NOMO-1 treated with dmso at 0.1 percent for 144 hours (cell line): ENCODE results near the gene PHACTR1.

Experiments
- DNase-seq: peaks from one replicate; lab custom pipeline; 2025; ENCODE audit not compliant: unreplicated experiment; lab: John Stamatoyannopoulos, UW

PHACTR1 gene

DNA sequence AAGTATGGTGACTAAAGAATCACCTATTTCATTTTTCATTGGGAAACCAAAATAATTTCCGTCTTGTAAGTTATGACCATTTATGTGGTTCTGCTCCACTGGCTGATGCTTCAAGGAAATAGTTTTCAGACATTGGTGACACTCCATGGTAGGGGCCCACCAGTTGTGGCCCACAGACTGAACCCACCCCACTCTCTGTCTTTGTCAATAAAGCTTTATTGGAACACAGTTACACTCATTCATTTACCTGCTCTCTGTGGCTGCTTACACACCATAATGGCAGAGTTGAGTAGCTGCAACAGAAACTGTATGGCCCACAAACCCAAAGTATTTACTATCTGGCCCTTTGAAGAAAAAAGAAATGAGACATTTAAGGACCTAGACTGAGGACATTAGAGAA is 533.2 kb downstream of the PHACTR1 start:
- DNase-seq, result no peak

DNA sequence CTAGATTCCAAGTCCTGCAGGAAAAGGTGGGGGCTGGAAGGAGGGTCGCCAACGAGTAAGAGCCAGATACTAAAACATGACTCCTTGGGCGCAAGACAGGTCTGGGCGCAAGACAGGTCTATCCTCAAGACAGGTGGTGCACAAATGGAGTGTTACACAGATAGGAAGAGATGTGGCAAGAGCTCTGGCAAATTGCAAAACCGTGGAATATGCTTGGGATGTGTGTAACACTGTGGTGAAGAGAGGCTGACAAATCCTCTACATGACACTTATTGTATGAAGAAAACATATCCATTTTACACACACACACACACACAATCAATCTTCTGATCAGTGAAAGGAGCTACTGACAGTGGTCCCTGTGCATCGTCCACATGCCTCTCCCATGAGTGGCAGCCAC is 534.1 kb downstream of the PHACTR1 start:
- DNase-seq, result no peak

DNA sequence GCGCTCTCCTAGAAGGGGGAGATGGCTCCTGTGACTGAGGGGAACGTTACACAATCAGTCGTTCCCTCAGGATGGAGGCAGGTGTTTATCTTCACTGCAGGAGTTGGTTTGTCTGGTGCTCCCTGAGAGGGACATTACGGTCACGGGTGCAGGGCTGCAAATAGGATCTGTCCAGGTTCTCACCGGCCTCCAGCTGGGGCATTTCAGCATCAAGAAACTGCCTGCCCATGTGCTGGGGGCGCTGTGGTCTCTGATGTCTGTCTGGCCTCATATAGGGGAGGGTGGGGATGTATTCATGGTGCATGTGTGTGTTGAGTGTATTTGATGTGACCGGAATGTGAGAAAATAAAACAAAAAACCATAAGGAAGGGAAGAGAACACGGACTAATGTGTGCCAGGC is 534.7 kb downstream of the PHACTR1 start:
- DNase-seq, result no peak

DNA sequence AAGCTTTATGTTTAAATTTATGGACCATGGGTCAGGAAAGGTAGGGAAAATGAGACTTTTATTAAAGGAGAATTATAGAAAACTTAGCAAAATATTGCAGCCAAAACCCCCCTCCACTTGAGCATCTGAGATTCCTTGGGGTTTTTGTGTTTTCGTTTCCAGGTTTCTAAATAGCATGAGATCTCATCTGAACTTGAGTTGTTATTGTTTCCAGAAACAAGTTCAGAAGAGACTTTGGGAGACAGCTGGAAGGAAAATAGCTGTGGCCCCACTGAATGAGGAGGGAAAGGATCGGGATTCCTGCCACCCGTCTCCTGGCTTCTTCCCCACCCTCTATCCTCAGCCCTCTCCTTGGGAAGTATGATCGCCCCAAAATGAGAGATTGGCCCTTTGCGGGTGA is 536.2 kb downstream of the PHACTR1 start:
- no peak for DNase-seq

DNA sequence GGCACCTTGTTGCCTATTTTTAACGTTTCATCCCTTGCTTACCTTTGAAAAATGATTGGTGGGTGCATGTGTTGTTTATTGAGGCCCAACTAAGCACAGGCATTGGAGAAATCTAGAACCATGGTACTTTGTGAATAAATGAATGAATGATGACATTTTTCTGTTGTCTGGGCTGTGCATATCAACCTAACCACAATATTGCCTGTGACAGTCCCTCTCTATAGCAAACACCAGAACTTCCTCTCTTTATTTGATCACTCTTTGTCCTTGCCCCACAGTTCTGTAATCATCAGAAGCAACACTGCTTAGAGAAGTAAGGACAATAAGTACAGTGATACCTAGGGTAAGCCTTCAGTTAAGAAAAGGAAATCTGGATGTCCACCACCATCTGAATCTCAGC is 536.7 kb downstream of the PHACTR1 start:
- DNase-seq, result peak; percentile 68

DNA sequence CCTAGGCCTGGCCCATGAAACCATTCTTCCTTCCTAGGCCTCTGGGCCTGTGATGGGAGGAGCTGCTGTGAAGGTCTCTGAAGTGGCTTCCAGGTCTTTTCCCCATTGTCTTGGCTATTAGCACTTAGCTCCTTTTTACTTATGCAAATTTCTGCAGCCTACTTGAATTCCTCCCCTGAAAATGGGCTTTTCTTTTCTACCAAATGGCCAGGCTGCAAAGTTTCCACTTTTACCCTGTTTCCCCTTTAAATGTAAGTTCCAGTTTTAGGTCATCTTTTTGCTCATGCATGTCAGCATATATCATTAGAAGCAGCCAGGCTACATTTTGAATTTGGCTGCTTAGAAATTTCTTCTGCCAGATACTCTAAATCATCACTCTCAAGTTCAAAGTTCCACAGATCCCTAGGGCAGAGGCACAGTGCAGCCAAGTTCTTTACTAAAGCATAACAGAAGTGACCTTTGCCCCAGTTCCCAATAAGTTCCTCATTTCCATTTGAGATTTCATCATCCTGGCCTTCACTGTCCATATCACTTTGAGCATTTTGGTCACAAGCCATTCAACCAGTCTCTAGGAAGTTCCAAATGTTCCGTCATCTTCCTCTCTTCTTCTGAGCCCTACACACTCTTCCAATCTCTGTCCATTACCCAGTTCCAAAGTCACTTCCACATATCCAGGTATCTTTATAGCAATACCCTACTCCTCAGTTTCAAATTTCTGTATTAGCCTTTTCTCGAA is 539.9 kb downstream of the PHACTR1 start:
- DNase-seq, result peak; percentile 27

DNA sequence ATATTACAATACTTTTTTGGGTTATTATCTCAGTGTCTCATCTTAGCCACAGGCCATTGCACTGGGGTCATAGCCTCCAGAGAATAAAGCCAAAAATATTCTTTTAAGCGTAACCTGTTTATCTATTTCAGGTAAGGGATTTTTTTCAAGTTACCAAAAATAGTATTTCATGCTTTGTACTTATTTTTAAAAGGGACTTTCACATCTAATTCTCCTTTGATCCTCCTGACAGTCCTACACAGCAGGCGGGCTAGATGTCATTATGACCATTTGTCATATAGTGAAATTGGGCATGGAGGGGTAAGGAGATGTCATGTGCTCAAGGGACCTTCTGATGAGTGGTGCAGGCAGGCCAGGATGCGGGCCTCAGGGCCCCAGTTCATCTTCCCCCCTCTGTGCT is 542.8 kb downstream of the PHACTR1 start:
- DNase-seq, result no peak

DNA sequence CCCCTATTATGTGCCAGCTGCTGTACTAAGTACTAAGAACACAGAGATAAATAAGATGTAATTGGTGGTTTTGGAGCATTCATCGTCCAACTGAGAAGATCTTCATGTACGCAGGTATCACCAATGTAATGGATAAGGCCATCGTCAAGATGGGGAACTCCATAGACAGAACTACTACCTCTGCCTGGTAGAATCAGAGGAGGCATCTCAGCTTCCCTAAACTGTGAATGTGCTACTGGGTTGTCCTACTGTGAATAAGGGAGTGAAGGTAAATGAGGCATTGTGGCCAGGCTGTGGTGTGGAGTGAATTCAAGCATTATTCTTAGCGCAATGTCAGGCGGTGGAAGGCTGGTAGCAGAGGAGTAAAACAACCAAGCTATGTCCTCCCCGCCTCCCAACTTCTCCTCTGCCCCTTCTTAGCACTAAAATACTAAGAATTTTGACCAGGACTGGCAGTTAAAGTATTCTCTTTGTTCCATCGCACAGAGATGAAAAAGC is 543.6 kb downstream of the PHACTR1 start:
- no peak for DNase-seq

DNA sequence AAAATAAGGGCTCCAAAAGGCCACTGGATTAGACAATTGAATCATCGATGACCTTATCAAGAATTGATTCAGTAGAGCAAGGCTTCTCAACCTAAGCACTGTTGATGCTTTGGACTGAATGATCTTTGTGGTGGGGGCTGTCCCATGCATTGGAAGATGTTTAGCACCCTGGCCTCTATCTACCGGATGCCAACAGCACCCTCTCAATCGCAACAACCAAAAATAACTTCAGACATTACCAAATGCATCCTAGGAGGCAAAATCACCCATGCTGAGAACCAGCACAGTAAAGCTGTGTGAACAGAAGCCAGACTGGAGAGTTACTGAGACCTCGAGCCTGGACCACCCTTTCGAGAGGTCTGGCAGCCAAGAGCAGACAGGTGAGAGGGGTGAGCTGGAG is 544.3 kb downstream of the PHACTR1 start:
- DNase-seq, result no peak

DNA sequence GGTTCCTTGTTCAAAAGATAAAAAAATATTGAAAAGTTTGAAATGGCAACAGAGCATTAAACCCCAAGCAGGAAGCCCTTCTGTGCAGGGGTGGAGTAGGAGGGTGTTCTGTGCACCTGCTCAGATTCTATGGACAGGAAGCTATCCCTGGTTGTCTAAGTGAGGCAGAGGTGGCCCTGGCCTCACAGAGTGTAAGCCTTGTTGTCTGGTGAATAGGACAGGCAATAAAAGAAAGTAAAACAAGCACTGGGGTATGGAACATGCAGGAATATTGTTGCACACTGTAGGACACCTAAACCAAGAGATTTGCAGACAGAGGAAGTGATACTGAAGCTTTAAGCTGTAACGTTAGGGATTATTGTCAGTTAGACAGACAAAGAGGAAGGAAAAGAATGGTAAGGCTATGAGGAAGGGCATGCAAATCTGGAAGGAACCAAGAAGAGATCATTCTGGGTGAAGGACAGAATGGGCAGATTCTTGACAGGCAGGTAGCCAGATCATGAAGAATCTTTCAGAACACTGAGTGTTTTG is 545.0 kb downstream of the PHACTR1 start:
- peak; percentile 77 for DNase-seq

DNA sequence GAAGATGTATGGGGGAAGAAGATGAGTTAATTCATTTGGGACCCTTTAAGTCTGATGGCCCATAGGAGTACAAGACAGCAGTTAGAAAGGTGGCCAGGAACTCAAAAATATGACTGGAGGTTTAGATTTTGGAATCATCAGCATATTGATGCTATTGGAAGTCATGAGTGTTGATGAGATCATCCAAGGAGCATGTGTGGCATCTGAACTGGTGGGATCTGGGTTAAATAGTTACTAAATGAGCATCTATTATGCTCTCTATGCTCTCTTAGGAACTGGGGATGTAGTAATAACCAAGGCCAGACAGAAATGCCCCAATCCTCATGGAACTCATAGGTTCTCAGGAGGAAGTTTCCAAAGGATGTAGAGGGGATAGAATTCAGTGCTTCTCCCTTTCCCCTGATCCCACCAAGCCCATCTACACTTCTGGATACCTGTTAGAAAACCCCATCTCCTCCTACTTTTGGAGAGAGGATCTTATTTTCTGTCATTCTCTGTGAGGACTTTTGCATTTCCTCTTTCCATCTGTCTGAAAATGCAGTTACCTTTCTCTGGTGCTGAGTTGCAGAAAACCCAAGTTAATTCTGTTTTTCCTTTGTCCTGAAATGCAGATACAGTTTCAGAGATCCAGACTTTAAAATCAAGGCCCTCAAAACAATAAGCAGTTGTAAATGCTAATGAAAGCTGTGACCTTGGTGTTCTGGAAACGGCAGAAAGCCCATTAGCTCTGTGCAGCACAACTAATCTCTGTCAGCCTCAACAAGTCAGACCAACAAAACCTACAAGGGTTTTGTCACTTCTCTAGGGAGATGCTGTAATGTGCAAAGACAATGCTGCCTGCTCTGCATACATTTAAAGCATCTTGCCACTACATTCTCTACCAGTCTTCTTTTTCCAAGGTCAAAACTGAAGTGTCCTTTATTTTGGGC is 546.0 kb downstream of the PHACTR1 start:
- no peak for DNase-seq

DNA sequence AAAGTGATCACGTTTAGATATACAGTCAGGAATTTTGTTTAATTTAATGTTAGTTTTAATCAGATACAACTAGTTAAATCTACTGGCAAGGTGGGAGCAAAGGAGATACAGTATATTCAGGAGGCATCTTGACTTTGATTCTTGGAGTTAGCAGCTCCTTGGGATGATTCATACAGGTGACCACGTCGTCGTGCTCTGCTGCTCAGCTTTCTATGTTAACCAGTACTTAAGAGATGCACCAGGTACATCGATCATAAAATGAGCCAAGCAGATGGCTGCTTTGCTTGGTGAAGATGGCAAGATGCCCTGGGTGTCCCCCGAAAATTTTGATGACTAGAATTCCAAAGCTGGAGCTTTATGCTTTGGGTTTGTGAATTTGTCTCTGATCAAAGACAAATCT is 547.1 kb downstream of the PHACTR1 start:
- DNase-seq, result no peak

DNA sequence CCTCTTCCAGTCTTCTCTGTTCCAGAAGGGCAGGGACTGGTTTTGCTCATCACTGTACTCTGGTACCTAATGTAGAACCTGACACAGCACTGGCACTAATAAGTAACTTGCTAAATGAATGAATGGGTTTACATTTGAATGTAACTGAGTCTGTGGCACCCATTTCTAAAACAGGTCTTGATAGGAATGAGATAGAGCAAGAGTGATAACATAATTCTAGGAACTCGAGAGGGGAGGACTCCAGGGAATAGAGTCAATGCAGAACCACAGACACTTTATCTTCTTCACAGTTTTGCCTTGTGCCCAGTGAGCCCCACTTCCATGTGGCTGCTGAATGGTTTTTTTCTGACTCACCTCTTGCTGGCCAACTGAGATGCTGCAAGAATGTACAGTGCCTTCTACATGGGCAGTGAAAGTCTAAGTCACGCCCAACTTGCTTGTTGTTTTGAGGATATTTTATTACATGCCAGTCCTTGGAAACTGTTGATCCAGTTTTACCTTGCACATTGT is 550.6 kb downstream of the PHACTR1 start:
- no peak for DNase-seq

DNA sequence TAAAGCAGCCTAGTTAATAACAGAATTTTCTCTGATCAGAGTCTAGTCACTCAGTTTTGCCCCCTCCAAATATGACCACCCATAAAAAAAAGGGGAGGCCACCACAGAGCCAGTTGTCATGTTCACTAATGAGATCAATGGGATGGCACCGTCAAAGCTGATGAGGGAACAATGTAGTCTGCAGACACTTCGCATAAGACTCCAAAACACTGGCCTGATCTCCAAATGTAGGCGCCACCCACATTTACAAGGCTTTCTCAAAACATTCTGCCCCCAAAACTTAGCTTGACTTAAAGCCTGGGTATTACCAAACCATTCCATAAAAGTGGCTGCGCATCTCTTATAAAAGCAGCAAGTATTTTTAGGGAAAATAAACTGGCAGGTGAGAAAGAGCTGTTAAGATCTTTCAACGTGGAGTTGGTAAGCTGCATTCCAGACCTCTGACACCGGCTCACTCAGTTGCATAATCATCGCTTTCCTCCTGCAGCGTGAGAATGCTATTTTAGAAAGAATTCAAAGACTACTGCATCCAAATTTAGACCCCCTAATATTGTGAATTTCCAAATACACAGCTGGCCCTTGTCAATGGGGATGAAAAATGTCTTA is 552.4 kb downstream of the PHACTR1 start:
- DNase-seq, result peak; percentile 39

DNA sequence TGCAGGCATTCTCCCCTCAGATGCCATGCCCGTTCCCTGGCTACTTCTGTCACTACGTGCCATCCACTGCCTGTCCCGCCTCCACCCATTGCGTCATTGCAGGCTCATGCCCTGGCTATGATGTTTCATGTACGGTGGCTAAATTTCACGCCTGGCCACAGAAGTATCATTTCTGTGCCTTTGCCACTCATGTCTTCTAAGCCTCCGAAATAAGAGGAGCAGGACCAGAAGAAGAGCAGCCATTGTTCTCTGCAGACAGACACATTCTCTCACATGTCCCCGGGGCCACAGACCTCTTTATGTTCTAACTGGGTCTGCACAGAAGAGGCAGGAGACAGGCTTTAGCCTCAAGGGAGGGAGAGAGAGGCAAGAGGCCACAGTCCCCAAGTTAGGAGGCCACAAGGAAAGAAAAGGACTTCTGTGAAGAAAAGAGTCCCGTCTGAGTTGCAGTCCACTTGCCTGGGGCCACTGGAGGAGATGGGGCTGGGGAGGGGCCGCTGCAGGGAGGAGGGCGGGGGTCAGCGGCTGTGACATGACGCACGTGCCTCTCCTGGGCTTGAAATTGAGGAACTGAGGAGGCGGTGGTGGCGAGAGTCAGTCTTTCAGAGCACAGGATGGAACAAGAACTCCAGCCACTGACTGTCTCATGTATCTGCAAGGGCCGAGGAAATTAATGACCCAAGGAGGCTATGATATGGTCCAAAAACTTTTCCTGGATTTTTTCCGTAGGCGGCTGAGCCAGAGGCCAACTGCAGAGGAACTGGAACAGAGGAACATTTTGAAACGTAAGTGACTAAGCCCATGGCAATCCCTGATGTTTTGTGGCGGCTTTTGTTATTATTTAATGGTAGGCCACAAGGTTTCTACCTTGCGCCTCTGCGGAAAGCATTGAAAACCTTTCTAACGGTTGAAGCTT is 555.8 kb downstream of the PHACTR1 start:
- DNase-seq, result peak; percentile 77

DNA sequence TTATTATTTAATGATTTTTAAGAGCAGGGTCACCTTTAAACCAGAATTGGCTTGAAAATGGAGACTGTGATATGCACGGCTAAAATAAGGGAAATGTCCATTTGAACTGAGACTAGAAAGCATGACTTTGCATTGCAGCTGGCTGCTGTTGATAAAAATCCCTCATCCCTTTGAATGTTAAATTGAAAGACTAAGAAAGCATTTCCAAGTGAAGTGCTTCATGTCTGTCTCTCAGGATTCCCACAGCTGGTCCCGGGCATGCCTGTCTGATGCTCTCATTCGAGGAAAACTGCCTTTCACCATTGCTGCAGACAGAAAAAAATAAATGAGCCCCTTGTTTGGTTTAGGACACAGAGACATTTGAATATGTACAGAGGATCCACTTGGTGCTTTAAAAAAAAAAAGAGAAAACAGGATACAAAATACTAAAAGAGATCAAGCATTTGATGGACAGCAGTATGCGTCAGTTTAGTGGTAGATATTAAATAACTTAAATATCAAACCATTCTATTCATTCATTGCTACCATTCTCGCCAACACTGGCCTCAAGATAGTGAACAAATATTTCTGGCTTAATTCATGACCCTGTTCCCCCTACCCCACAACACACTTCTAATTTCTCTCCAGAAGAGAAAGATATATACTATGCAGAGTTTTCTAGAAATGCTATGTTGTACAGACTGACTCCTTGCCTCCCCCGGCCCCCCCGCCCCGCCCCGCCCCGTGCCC is 556.8 kb downstream of the PHACTR1 start:
- DNase-seq, result no peak

DNA sequence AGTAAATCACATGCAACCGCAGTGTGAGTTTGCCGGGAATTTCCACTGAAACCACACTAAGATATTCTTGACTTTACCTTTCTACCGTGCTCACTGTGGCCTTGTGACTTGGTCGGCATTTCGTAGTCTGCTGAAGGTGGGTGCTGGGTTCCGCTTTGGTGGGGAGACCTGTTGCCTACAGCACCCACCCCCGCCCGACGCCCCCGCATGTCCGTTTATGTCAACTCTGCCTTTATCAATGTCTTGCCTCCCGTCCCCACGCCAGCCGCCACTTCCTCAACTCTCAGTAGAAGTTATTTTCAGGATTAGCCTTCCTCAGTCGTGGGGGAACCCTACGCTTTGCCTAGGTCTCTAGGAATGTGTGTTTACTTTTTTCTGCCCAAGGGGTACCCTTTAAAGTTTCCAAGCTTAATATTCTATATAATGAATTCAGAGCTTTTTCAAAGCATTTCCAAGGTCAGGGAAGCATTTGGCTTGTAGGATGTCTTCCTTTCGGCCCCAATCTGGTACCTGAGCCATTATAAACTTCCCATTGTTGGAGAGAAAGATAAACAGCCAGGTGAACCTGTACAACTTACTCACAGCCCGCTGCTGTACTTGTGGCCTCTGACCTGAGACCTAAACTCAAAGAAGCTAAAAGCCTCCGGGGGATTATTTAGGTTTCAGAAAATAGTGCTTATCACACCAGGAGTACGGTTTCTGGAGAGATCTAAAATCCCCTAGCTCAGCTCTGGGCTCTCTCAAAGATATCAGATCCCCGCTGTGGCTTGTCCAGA is 557.6 kb downstream of the PHACTR1 start:
- DNase-seq, result peak; percentile 36

DNA sequence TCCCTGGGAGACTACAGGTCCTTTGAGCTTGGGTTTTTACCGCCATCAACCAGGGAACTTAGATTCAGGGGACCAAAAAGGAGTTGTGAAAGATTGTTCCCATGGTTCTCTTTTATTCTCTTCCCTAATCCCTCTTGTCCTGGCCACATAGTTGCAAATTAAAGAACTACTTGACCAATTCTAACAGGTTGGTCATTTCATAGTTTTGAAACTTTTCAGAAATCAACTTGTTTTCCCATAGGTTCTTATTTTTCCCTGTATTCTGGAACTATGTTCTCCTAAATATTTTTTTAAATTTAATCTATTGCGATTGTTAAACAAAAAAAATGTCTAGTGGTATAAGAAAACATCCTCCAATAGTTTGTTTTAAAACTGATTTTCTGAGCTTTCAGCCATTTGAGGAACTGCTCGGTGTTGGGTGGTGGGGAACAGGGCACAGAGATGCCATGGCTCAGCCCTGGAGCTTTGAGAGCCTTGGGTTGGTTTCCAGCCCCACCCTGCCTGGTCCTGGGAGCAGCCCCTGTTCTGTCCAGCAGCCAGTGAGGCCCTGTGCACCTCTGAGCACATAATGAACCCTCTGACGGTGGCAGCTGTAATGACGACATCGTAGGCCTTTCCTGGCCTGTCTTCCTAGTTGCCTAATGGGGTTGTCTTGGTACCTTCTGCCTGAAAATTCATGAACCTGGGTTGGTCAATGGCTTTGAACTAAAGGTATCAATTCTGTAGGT is 558.3 kb downstream of the PHACTR1 start:
- no peak for DNase-seq
